A549 (cell line): ENCODE data around the gene UNC45B. TPM values are rescaled to one million over a fixed set of nuclear protein-coding genes. Genes with fewer than 3 reads are reported as not detected.

Source experiments
- ATAC-seq, 2 experiments: fragments of 200-7000 bp in 1 of 2; fragments of >200 bp in 1 of 2; cut with Nextera tagmentation in 1 of 2; cut with Tn5 transposase in 1 of 2; 3 replicates each; pipeline versions ENCODE4 v1.8.0 to v1.9.1; 2018 to 2020; ENCODE audit warnings: mild to moderate bottlenecking in 1 of 2, moderate library complexity in 1 of 2
- CTCF ChIA-PET: fragments of 300-600 bp; sonication (Branson Sonifier 250); formaldehyde crosslinking; extraction: SDS; loops from one replicate; lab custom pipeline; 2021; ENCODE audit warnings: antibody characterized with exemption, inconsistent platforms; lab: Yijun Ruan, JAX
- POLR2A ChIA-PET: fragments of 350-600 bp; formaldehyde crosslinking; extraction: SDS; loops from one replicate; lab custom pipeline; 2021; ENCODE audit warnings: antibody characterized with exemption, inconsistent platforms; lab: Yijun Ruan, JAX
- DNase-seq, 2 experiments: peaks; one replicate each; pipeline versions ENCODE4 v3.0.0 to v3.0.0-alpha.2; 2011 to 2016; ENCODE audit warnings: low read depth in 1 of 2, low spot score in 1 of 2
- FAIRE-seq: peaks from 2 replicates; lab custom pipeline; 2011; peaks lifted over from hg19 to GRCh38; lab: Jason Lieb, UNC
- H3K27ac ChIP-seq, 2 experiments: fragments of >200 bp; sonication (Bioruptor Twin); formaldehyde crosslinking; 3 replicates each; pipeline ENCODE4 v1.5.1; 2016 to 2017
- H3K4me1 ChIP-seq: fragments of >200 bp; sonication (Bioruptor Twin); formaldehyde crosslinking; 3 replicates; pipeline ENCODE4 v1.6.1; 2016
- H3K4me2 ChIP-seq: fragments of >200 bp; sonication (Bioruptor Twin); formaldehyde crosslinking; 3 replicates; pipeline ENCODE4 v1.6.1; 2016
- H3K4me3 ChIP-seq: fragments of >200 bp; sonication (Bioruptor Twin); formaldehyde crosslinking; 3 replicates; pipeline ENCODE4 v1.5.1; 2016
- H3K9me3 ChIP-seq: fragments of >200 bp; sonication (Bioruptor Twin); formaldehyde crosslinking; 3 replicates; pipeline ENCODE4 v1.6.1; 2016
- BCL3 ChIP-seq: fragments of >200 bp; sonication (Bioruptor Twin); formaldehyde crosslinking; IDR thresholded peaks from 3 replicates; pipeline ENCODE4 v1.6.1; 2016
- CEBPB ChIP-seq, 2 experiments: fragments of >200 bp in 1 of 2; sonication (Bioruptor Twin) in 1 of 2; formaldehyde crosslinking in 1 of 2; IDR thresholded peaks; 2 replicates each; pipeline ENCODE4 v1.6.1; 2012 to 2016
- CHD2 ChIP-seq: fragments of 150-350 bp; IDR thresholded peaks from 2 replicates; pipeline ENCODE4 v1.6.1; 2014; ENCODE audit warnings: low read length; ENCODE audit not compliant: partially characterized antibody
- CHD4 ChIP-seq: fragments of 200-600 bp; sonication (generic); IDR thresholded peaks from 2 replicates; pipeline ENCODE4 v1.6.1; 2016; ENCODE audit warnings: antibody characterized with exemption, mild to moderate bottlenecking, borderline replicate concordance
- CTCF ChIP-seq: fragments of >200 bp; sonication (Bioruptor Twin); formaldehyde crosslinking; IDR thresholded peaks from 3 replicates; pipeline ENCODE4 v1.5.1; 2016
- E2F6 ChIP-seq: IDR thresholded peaks from 2 replicates; pipeline ENCODE4 v1.6.1; 2012; ENCODE audit warnings: low read depth, borderline replicate concordance
- ESRRA ChIP-seq: fragments of 150-350 bp; IDR thresholded peaks from 2 replicates; pipeline ENCODE4 v1.6.1; 2014; ENCODE audit warnings: mild to moderate bottlenecking, low read length, borderline replicate concordance
- HMGXB4 ChIP-seq: fragments of 250-450 bp; sonication (Bioruptor Pico); IDR thresholded peaks from 2 replicates; pipeline ENCODE4 v1.5.0; 2021; ENCODE audit warnings: mild to moderate bottlenecking, moderate library complexity, borderline replicate concordance
- HOXB5 ChIP-seq: fragments of 250-450 bp; sonication (Bioruptor Pico); IDR thresholded peaks from 2 replicates; pipeline ENCODE4 v1.5.0; 2020; ENCODE audit warnings: mild to moderate bottlenecking, moderate library complexity
- JUN ChIP-seq, 2 experiments: fragments of >200 bp; sonication (Bioruptor Twin); formaldehyde crosslinking; IDR thresholded peaks; 2 replicates in 1 of 2; 3 replicates in 1 of 2; pipeline ENCODE4 v1.6.1; 2016 to 2017
- KDM5A ChIP-seq: fragments of 200-600 bp; sonication (generic); IDR thresholded peaks from 2 replicates; pipeline ENCODE4 v1.6.1; 2016; ENCODE audit warnings: antibody characterized with exemption, mild to moderate bottlenecking
- MAFK ChIP-seq: fragments of 450-650 bp; IDR thresholded peaks from 2 replicates; pipeline ENCODE4 v1.6.1; 2014; ENCODE audit not compliant: partially characterized antibody
- RARB ChIP-seq: fragments of 250-450 bp; sonication (Bioruptor Pico); IDR thresholded peaks from 2 replicates; pipeline ENCODE4 v1.8.0; 2021; ENCODE audit warnings: mild to moderate bottlenecking, moderate library complexity
- RCOR1 ChIP-seq: fragments of 150-350 bp; IDR thresholded peaks from 2 replicates; pipeline ENCODE4 v1.6.1; 2014; ENCODE audit warnings: antibody characterized with exemption, low read length, low read depth
- SMC3 ChIP-seq: fragments of >200 bp; sonication (Bioruptor Twin); formaldehyde crosslinking; IDR thresholded peaks from 3 replicates; pipeline ENCODE4 v1.6.1; 2018; ENCODE audit warnings: inconsistent platforms
- USF2 ChIP-seq: fragments of 450-650 bp; IDR thresholded peaks from 2 replicates; pipeline ENCODE4 v1.6.1; 2014; ENCODE audit warnings: antibody characterized with exemption
- WGBS: methylation state at CpG from one replicate; pipeline ENCODE4 v1.1.6; 2017; ENCODE audit errors: missing lambda C conversion rate; 5-methylcytosine and 5-hydroxymethylcytosine counted together
- polyA plus RNA-seq, 4 experiments: library from polyadenylated mRNA; depleted of rRNA in 3 of 4; stranded (reverse); fragments of >200 nt; fragmentation: RNase III in 1 of 4; extraction: RNeasy Plus Mini Kit Qiagen cat#74134 plus additional on column Dnase treatment in 1 of 4; gene quantifications; 2 replicates in 3 of 4; 3 replicates in 1 of 4; pipeline ENCODE4 v1.2.3, GENCODE V29; 2011 to 2017

The UNC45B gene
- polyA plus RNA-seq, 2 of the 4 experiments (the other 2 are of a cell fraction) = not detected

GRCh38 chr17:35101036-35101435, 46.6 kb upstream of the UNC45B start (continued):
- TF ChIP-seq HOXB5 (CRISPR knock-in tag) = no peak
- TF ChIP-seq, all 56 proteins: peak for 0

GRCh38 chr17:35101725-35102124, 45.9 kb upstream of the UNC45B start:
- no peak overlapping the region for H3K4me3 ChIP-seq
- H3K9me3 ChIP-seq = no peaks in the 10 kb centered on the region
- DNase-seq = no peak
- H3K4me1 ChIP-seq = no peaks in the 10 kb centered on the region
- no peak for FAIRE-seq
- TF ChIP-seq CHD4 (no peak), E2F6 (no peak), CEBPB (IDR thresholded peaks at IDR 0.05) (no peak), HMGXB4 (CRISPR knock-in tag) (no peak), SMC3 (no peak), BCL3 (no peak), ESRRA (no peak), MAFK (no peak), CHD2 (no peak), CTCF (no peak)
- no peak overlapping the region for H3K4me2 ChIP-seq
- no peak overlapping the region for H3K27ac ChIP-seq
- ChIA-PET POLR2A (no interaction called here), CTCF (interaction anchor here (2.7 to 6.7 kb wide), 4 partner anchors 9 to 103 kb away, joined by 9 to 43 read pairs (median 23); partner anchors contain the start of gene RAD51D)
- WGBS = 92% methylated on average over 2 of the region's 2 CpGs
- ATAC-seq = no peak

- no peak overlapping the region for H3K27ac ChIP-seq
- DNase-seq (no peak), ATAC-seq (no peak), FAIRE-seq (no peak)
- CTCF ChIA-PET = interaction anchor here (0.6 to 6.7 kb wide), 12 partner anchors 8 to 120 kb away, joined by 3 to 43 read pairs (median 4); partner anchors contain the start of gene RAD51D
- no peaks in the 10 kb centered on the region for H3K4me1 ChIP-seq
- 92% methylated on average over 5 of the region's 5 CpGs for WGBS
- no peaks in the 10 kb centered on the region for H3K9me3 ChIP-seq
- POLR2A ChIA-PET = no interaction called here
- TF ChIP-seq RARB (CRISPR knock-in tag) (no peak), USF2 (no peak), KDM5A (no peak), RCOR1 (no peak), CHD2 (no peak), JUN (IDR thresholded peaks at IDR 0.05) (no peak)
- TF ChIP-seq, all 56 proteins: peak for 0
- Histone ChIP-seq H3K4me2 (no peak overlapping the region), H3K4me3 (no peak overlapping the region)
Observed at GRCh38 chr17:35103271-35103670, 44.3 kb upstream of the UNC45B start.
